Right cardiac atrium (tissue), 5 donors: ENCODE results near the gene KRTAP19-8. TPM values are rescaled to one million over a fixed set of nuclear protein-coding genes. Genes with fewer than 3 reads are reported as not detected.

Experiments
- ATAC-seq, 2 donors: fragments of 200-7000 bp; cut with Tn5 transposase; one replicate each; pipeline versions ENCODE4 v1.8.0 to v1.9.1; 2020; ENCODE audit warnings: moderate library complexity in 2 of 2, mild to moderate bottlenecking in 1 of 2
- DNase-seq, 3 donors: peaks; one replicate each; pipeline ENCODE4 v3.0.0-alpha.2; 2020
- H3K27ac ChIP-seq: one replicate; pipeline ENCODE4 v1.5.1; 2013; ENCODE audit warnings: mild to moderate bottlenecking, low read length, control low read depth, moderate library complexity
- H3K27me3 ChIP-seq: one replicate; pipeline ENCODE4 v1.6.1; 2013; ENCODE audit not compliant: control insufficient read depth, insufficient read depth
- H3K4me1 ChIP-seq: one replicate; pipeline ENCODE4 v1.6.1; 2013; ENCODE audit warnings: low read length; ENCODE audit not compliant: control insufficient read depth, insufficient read depth
- H3K4me3 ChIP-seq: one replicate; pipeline ENCODE4 v1.5.1; 2013; ENCODE audit warnings: low read length, control low read depth
- H3K9me3 ChIP-seq: one replicate; pipeline ENCODE4 v1.6.1; 2013; ENCODE audit warnings: low read length; ENCODE audit not compliant: control insufficient read depth
- WGBS: extraction: QIAGEN DNeasy Blood & Tissue Kit; methylation state at CpG from one replicate; pipeline ENCODE4 v1.1.7; 2013; 5-methylcytosine and 5-hydroxymethylcytosine counted together
- intact Hi-C, 4 donors: fragments of 100-400 bp; cut with DNase I; formaldehyde crosslinking; loops; one replicate each; pipeline versions ENCODE4 v1.11.0 to v1.14.0; 2022 to 2023
- polyA plus RNA-seq: library from polyadenylated mRNA; stranded (reverse); fragments of 200-250 nt; gene quantifications from one replicate; pipeline ENCODE4 v1.2.3, GENCODE V29; 2013
- total RNA-seq, 4 donors: library from RNA; stranded (reverse); fragmentation: NEBNext Ultra II Directional; extraction: Animal tissue kit (Norgen Biotek cat#: 25700); gene quantifications; one replicate each; pipeline ENCODE4 v1.2.1, GENCODE V29; 2021
- donor health status: healthy with polysubstance abuse.
- donor health status: DM: no; HTN: yes; CAD: no.
- donor health status: DM: no; HTN: no; CAD: no.
- donor health status: DM: no; HTN: yes; CAD: no; lungs with severe emphysema.
- donor health status: DM: yes; HTN: yes; CAD: no.

The KRTAP19-8 gene
- total and polyA plus RNA-seq, 5 donors: not detected

- ATAC-seq: no peak
- 74% methylated on average over 1 of the region's 1 CpG for WGBS
- intact Hi-C loops: no loop called here
- no peaks in the 10 kb centered on the region for H3K4me1 ChIP-seq
- no peak for DNase-seq
- no peaks in the 10 kb centered on the region for H3K27me3 ChIP-seq
- H3K9me3 ChIP-seq: no peaks in the 10 kb centered on the region
- H3K27ac ChIP-seq: no peak overlapping the region
- no peak overlapping the region for H3K4me3 ChIP-seq
These were observed 26.9 kb downstream of the KRTAP19-8 start for GRCh38 chr21:31011412-31011811.

GRCh38 chr21:31008355-31008754 is 29.9 kb downstream of the KRTAP19-8 start:
- no peaks in the 10 kb centered on the region for H3K4me1 ChIP-seq
- H3K27me3 ChIP-seq: no peaks in the 10 kb centered on the region
- WGBS: 96% methylated on average over 1 of the region's 1 CpG
- no peak for DNase-seq
- no peaks in the 10 kb centered on the region for H3K9me3 ChIP-seq
- no peak for ATAC-seq
- intact Hi-C loops: no loop called here
- H3K27ac ChIP-seq: no peak overlapping the region
- H3K4me3 ChIP-seq: no peak overlapping the region

DNA sequence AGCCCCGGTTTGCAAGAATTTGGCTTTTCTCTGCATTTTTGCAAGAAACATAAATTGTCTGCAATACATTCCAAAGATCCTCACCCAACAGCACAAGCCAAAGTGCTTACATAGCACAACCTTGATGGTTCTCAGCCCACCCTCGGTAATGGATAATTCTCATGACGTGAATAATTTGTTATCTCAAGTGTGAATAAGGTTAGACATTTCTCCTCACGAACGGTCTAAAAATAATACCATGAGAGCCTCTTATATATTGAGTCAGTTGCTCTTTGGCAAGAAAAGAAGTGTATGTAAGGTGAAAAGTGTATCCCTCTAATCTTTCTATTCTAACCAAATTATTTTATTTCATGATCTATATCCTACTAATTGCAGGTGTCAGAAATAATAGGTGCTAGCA is 33.3 kb downstream of the KRTAP19-8 start:
- no peaks in the 10 kb centered on the region for H3K27me3 ChIP-seq
- no peak for DNase-seq
- no peak overlapping the region for H3K4me3 ChIP-seq
- intact Hi-C loops: no loop called here
- H3K9me3 ChIP-seq: no peaks in the 10 kb centered on the region
- no peaks in the 10 kb centered on the region for H3K4me1 ChIP-seq
- WGBS: 48% methylated on average over 5 of the region's 5 CpGs
- ATAC-seq: no peak
- no peak overlapping the region for H3K27ac ChIP-seq

GRCh38 chr21:31003471-31003870 is 34.8 kb downstream of the KRTAP19-8 start:
- no peak overlapping the region for H3K27ac ChIP-seq
- no peaks in the 10 kb centered on the region for H3K4me1 ChIP-seq
- ATAC-seq (no peak), DNase-seq (no peak)
- H3K27me3 ChIP-seq: no peaks in the 10 kb centered on the region
- no peak overlapping the region for H3K4me3 ChIP-seq
- no peaks in the 10 kb centered on the region for H3K9me3 ChIP-seq
- intact Hi-C loops: no loop called here
- WGBS: 62% methylated on average over 10 of the region's 10 CpGs

- ATAC-seq: no peak
- 52% methylated on average over 3 of the region's 3 CpGs for WGBS
These were observed 40.7 kb downstream of the KRTAP19-8 start for GRCh38 chr21:30997541-30997940.

DNA sequence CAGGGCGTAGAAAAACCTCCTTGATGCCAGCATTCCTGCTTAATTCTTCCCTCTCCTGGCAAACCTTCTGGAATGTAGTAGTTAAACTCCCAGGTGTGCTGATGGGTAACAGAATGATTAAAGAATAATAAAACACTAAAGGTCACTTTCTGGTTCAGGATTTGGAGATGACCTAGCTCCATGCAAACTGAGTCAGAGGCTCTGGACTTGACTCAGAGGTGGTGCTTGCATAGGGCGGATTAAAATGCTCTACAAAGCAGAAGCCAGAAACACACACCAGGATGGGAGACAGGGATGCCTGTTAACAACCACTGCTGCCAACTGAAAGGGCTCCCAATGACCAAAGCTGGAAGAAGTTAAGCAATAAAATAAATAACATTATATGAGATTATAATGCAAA is 41.5 kb downstream of the KRTAP19-8 start:
- H3K27me3 ChIP-seq: no peaks in the 10 kb centered on the region
- no peaks in the 10 kb centered on the region for H3K9me3 ChIP-seq
- intact Hi-C loops: no loop called here
- WGBS: 83% methylated on average over 2 of the region's 2 CpGs
- no peak for ATAC-seq
- no peak for DNase-seq
- no peak overlapping the region for H3K27ac ChIP-seq
- H3K4me3 ChIP-seq: no peak overlapping the region
- no peaks in the 10 kb centered on the region for H3K4me1 ChIP-seq

More at GRCh38 chr21:30997541-30997940, 40.7 kb downstream of the KRTAP19-8 start:
- H3K4me1 ChIP-seq: no peaks in the 10 kb centered on the region
- intact Hi-C loops: no loop called here
- no peaks in the 10 kb centered on the region for H3K27me3 ChIP-seq
- H3K27ac ChIP-seq: no peak overlapping the region
- H3K4me3 ChIP-seq: no peak overlapping the region
- no peak for DNase-seq
- no peaks in the 10 kb centered on the region for H3K9me3 ChIP-seq

DNA sequence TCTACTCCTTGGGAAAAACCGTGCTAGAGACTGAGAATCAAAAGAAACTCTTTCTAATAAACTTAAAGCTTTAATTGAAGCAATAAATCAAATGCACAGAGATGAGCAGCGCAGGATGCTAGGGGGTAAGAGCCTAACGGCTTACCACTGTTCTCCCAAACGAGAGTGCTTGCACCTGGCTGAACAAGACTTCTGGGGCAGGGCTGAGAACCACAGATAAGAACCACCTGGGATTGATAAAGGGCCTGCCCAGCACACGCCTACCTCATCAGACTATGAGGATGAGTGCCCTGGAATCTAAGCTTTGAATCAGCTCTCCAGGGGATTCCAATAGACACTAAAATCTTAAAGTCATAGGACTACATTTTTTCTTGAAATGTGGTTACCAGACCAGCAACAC is 43.3 kb downstream of the KRTAP19-8 start:
- Histone ChIP-seq H3K27ac (no peak overlapping the region), H3K27me3 (no peaks in the 10 kb centered on the region), H3K4me1 (peaks cover under 1% of the 10 kb centered on the region), H3K9me3 (no peaks in the 10 kb centered on the region), H3K4me3 (no peak overlapping the region)
- intact Hi-C loops: no loop called here
- DNase-seq (no peak), ATAC-seq (no peak)
- 72% methylated on average over 5 of the region's 5 CpGs for WGBS

DNA sequence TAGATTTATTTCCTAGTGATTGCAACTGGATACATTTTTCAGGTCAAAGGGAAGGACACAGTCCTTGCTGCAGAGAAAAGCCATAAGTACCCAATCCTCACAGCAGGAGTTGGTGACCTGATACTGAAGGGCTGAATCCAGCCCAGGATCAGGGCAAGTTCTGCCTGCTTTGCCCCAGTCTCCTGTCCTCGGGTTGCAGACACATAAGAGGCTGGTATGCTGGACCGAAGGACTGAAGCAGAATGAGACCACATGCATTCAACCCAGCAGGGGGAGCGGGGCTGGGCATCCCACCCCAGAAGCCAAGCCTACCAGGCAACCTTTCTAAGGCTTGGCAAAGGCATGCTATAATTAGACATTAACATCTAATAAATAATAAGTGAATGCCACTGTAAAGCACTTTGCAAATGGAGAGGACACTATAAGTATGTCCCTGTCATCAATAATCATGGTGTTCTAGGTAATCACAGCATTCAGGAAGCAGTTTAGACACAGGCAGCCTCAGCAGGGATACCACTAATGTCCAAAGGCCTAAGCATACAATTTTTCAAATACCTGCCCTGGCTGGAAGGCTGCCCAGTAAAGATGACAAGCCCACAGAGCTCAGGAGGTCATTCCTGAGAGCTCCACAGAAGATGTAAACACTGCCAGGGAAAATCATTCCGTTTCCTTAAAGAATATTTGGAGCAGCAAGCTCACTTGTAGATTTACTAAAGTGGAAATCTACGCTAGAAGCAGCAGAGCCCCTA is 47.6 kb downstream of the KRTAP19-8 start:
- Histone ChIP-seq H3K27ac (no peak overlapping the region), H3K27me3 (no peaks in the 10 kb centered on the region), H3K9me3 (no peaks in the 10 kb centered on the region), H3K4me1 (peaks cover 1% of the 10 kb centered on the region), H3K4me3 (no peak overlapping the region)
- WGBS: 80% methylated on average over 5 of the region's 5 CpGs
- ATAC-seq (no peak), DNase-seq (no peak)
- intact Hi-C loops: no loop called here

GRCh38 chr21:30988706-30989105 is 49.6 kb downstream of the KRTAP19-8 start:
- no peak overlapping the region for H3K4me3 ChIP-seq
- no peaks in the 10 kb centered on the region for H3K27me3 ChIP-seq
- no peaks in the 10 kb centered on the region for H3K9me3 ChIP-seq
- DNase-seq (no peak), ATAC-seq (no peak)
- intact Hi-C loops: no loop called here
- H3K4me1 ChIP-seq: peaks cover 1% of the 10 kb centered on the region
- 46% methylated on average over 1 of the region's 1 CpG for WGBS
- no peak overlapping the region for H3K27ac ChIP-seq

Other genes with a start within 250 kb of the KRTAP19-8 start
- not detected for gene KRTAP8-1, start 225.2 kb downstream of the KRTAP19-8 start, total RNA-seq
- gene KRTAP8-1, start 225.2 kb downstream of the KRTAP19-8 start, polyA plus RNA-seq: not detected
- not detected for gene KRTAP7-1, start 208.7 kb downstream of the KRTAP19-8 start, total RNA-seq
- not detected for gene KRTAP7-1, start 208.7 kb downstream of the KRTAP19-8 start, polyA plus RNA-seq
- gene KRTAP11-1, start 156.9 kb downstream of the KRTAP19-8 start, total RNA-seq: not detected
- gene KRTAP11-1, start 156.9 kb downstream of the KRTAP19-8 start, polyA plus RNA-seq: not detected